SK-N-SH (cell line): Measurements from ENCODE around the gene AHCTF1. TPM values are rescaled to one million over a fixed set of nuclear protein-coding genes. Genes with fewer than 3 reads are reported as not detected.

Experiments used
- CTCF ChIA-PET: fragments of 300-600, 350-600 bp; formaldehyde crosslinking; extraction: SDS; loops from one replicate; lab custom pipeline; 2021; lab: Yijun Ruan, JAX
- POLR2A ChIA-PET: fragments of 350-600 bp; sonication (Branson Sonifier 250); formaldehyde crosslinking; extraction: SDS; loops from one replicate; lab custom pipeline; 2020; ENCODE audit warnings: antibody characterized with exemption, inconsistent platforms; lab: Yijun Ruan, JAX
- DNase-seq: peaks from one replicate; pipeline ENCODE4 v3.0.0; 2012
- H2AFZ ChIP-seq: fragments of 200-600 bp; sonication (generic); 2 replicates; pipeline ENCODE4 v1.8.1; 2016; ENCODE audit warnings: antibody characterized with exemption, mild to moderate bottlenecking, low read depth
- H3F3A ChIP-seq: fragments of 200-600 bp; sonication (generic); replicated peaks from 2 replicates; pipeline ENCODE3; 2016; ENCODE audit warnings: antibody characterized with exemption, mild to moderate bottlenecking; ENCODE audit not compliant: insufficient read depth
- H3K27ac ChIP-seq, 2 experiments: fragments of 200-500 bp in 1 of 2; fragments of 200-600 bp in 1 of 2; sonication (Bioruptor generic) in 1 of 2; sonication (generic), shearing (Covaris generic) in 1 of 2; 2 replicates each; pipeline versions ENCODE4 v1.5.1 to v1.6.1; 2014 to 2016; ENCODE audit warnings: low read depth in 2 of 2, inconsistent platforms in 1 of 2, low read length in 1 of 2, mild to moderate bottlenecking in 1 of 2, mixed read lengths in 1 of 2
- H3K27me3 ChIP-seq: fragments of 200-600 bp; sonication (generic), shearing (Covaris generic); 2 replicates; pipeline ENCODE4 v1.6.1; 2016; ENCODE audit warnings: mixed run types; ENCODE audit not compliant: insufficient read depth
- H3K36me3 ChIP-seq, 2 experiments: fragments of 200-500 bp in 1 of 2; fragments of 200-600 bp in 1 of 2; sonication (Bioruptor generic) in 1 of 2; sonication (generic) in 1 of 2; replicated peaks in 1 of 2; 2 replicates each; pipeline versions ENCODE3 to v1.5.1; 2014 to 2016; ENCODE audit warnings: low read length in 1 of 2, mild to moderate bottlenecking in 1 of 2; ENCODE audit not compliant: insufficient read depth in 2 of 2, control insufficient read depth in 1 of 2
- H3K4me1 ChIP-seq, 2 experiments: fragments of 200-500 bp in 1 of 2; fragments of 200-600 bp in 1 of 2; sonication (Bioruptor generic) in 1 of 2; sonication (generic), shearing (Covaris generic) in 1 of 2; 2 replicates each; pipeline versions ENCODE4 v1.5.1 to v1.6.1; 2014 to 2016; ENCODE audit warnings: low read depth in 1 of 2, low read length in 1 of 2, mixed run types in 1 of 2; ENCODE audit not compliant: insufficient read depth in 2 of 2, control insufficient read depth in 1 of 2
- H3K4me2 ChIP-seq: fragments of 200-600 bp; sonication (generic), shearing (Covaris generic); 2 replicates; pipeline ENCODE4 v1.6.1; 2017; ENCODE audit warnings: mixed run types
- H3K4me3 ChIP-seq, 2 experiments: fragments of 200-500 bp in 1 of 2; fragments of 200-600 bp in 1 of 2; sonication (Bioruptor generic) in 1 of 2; sonication (generic), shearing (Covaris generic) in 1 of 2; 2 replicates each; pipeline versions ENCODE4 v1.5.1 to v1.8.1; 2014 to 2016; ENCODE audit warnings: low read depth in 2 of 2, inconsistent platforms in 1 of 2, low read length in 1 of 2, mild to moderate bottlenecking in 1 of 2, mixed read lengths in 1 of 2, moderate library complexity in 1 of 2
- H3K79me2 ChIP-seq: fragments of 200-600 bp; sonication (generic); 2 replicates; pipeline ENCODE4 v1.8.1; 2017; ENCODE audit warnings: mild to moderate bottlenecking; ENCODE audit not compliant: insufficient read depth
- H3K9ac ChIP-seq: fragments of 200-600 bp; sonication (generic); 2 replicates; pipeline ENCODE4 v1.6.1; 2017; ENCODE audit warnings: mixed run types
- H3K9me2 ChIP-seq: fragments of 200-600 bp; sonication (generic); 2 replicates; pipeline ENCODE4 v1.6.1; 2017; ENCODE audit warnings: mixed run types
- H3K9me3 ChIP-seq: fragments of 200-600 bp; sonication (generic); 2 replicates; pipeline ENCODE4 v1.6.1; 2017; ENCODE audit warnings: mixed run types, mild to moderate bottlenecking, moderate library complexity
- H4K20me1 ChIP-seq: fragments of 200-600 bp; sonication (generic); 2 replicates; pipeline ENCODE4 v1.6.1; 2017; ENCODE audit warnings: mild to moderate bottlenecking, mixed run types; ENCODE audit not compliant: insufficient read depth
- CHD2 ChIP-seq: fragments of 150-350 bp; IDR thresholded peaks from 2 replicates; pipeline ENCODE4 v1.6.1; 2018; ENCODE audit warnings: low read length; ENCODE audit not compliant: partially characterized antibody
- EP300 ChIP-seq, 2 experiments: IDR thresholded peaks; 2 replicates each; pipeline versions ENCODE4 v1.4.0 to v1.6.1; 2012; ENCODE audit warnings: borderline replicate concordance in 1 of 2, low read depth in 1 of 2, low read length in 1 of 2
- EZH2phosphoT487 ChIP-seq: fragments of 200-600 bp; sonication (generic); IDR thresholded peaks from 2 replicates; pipeline ENCODE4 v1.6.1; 2017; ENCODE audit warnings: low read depth, mixed run types, mild to moderate bottlenecking, antibody characterized with exemption, moderate library complexity, borderline replicate concordance
- GABPA ChIP-seq: IDR thresholded peaks from 2 replicates; pipeline ENCODE4 v1.4.0; 2012; ENCODE audit warnings: low read depth, mild to moderate bottlenecking
- GATA2 ChIP-seq: sonication (generic); formaldehyde crosslinking; IDR thresholded peaks from 2 replicates; pipeline ENCODE4 v1.5.0; 2020; ENCODE audit warnings: mild to moderate bottlenecking, missing genetic modification reagents
- JUND ChIP-seq: IDR thresholded peaks from 2 replicates; pipeline ENCODE4 v1.4.0; 2012
- MEF2A ChIP-seq: IDR thresholded peaks from 2 replicates; pipeline ENCODE4 v1.4.0; 2012; ENCODE audit warnings: low read depth, borderline replicate concordance
- NRF1 ChIP-seq: IDR thresholded peaks from 2 replicates; pipeline ENCODE4 v1.6.1; 2012; ENCODE audit warnings: low read depth, mild to moderate bottlenecking, low read length
- POLR2AphosphoS5 ChIP-seq: IDR thresholded peaks from 2 replicates; pipeline ENCODE4 v1.6.1; 2012; ENCODE audit warnings: low read depth, low read length
- RFX5 ChIP-seq: IDR thresholded peaks from 2 replicates; pipeline ENCODE4 v1.6.1; 2012; ENCODE audit warnings: mild to moderate bottlenecking, improper control_type of control experiment, low read length
- SIN3A ChIP-seq: IDR thresholded peaks from 2 replicates; pipeline ENCODE4 v1.6.1; 2012; ENCODE audit warnings: low read depth, mild to moderate bottlenecking, low read length, moderate library complexity, borderline replicate concordance
- SMC3 ChIP-seq: IDR thresholded peaks from 2 replicates; pipeline ENCODE4 v1.6.1; 2012; ENCODE audit warnings: low read depth, low read length, improper control_type of control experiment
- TCF12 ChIP-seq: IDR thresholded peaks from 2 replicates; pipeline ENCODE4 v1.4.0; 2012
- TEAD4 ChIP-seq: IDR thresholded peaks from 2 replicates; pipeline ENCODE4 v1.4.0; 2012; ENCODE audit warnings: mild to moderate bottlenecking, borderline replicate concordance; ENCODE audit not compliant: insufficient read depth
- USF1 ChIP-seq: IDR thresholded peaks from 2 replicates; pipeline ENCODE4 v1.4.0; 2012; ENCODE audit warnings: low read depth, borderline replicate concordance
- WGBS: methylation state at CpG from one replicate; pipeline ENCODE4 v1.1.6; 2017; ENCODE audit warnings: low lambda C conversion rate; 5-methylcytosine and 5-hydroxymethylcytosine counted together
- polyA plus RNA-seq, 3 experiments: library from polyadenylated mRNA; depleted of rRNA; stranded (reverse); fragments of >200 nt; gene quantifications; 2 replicates each; pipeline ENCODE4 v1.2.3, GENCODE V29; 2012
- TF ChIP-seq, protein P1 (sequence below): fragments of 150-350 bp; IDR thresholded peaks from 2 replicates; pipeline ENCODE4 v1.6.1; 2016; ENCODE audit warnings: mild to moderate bottlenecking, low read depth, low read length
- TF ChIP-seq, protein P2 (sequence below): IDR thresholded peaks from 2 replicates; pipeline ENCODE4 v1.4.0; 2012; ENCODE audit warnings: low read depth
- TF ChIP-seq, protein P3 (sequence below): IDR thresholded peaks from 2 replicates; pipeline ENCODE4 v1.6.1; 2012; ENCODE audit warnings: mild to moderate bottlenecking, low read depth, low read length, moderate library complexity
- TF ChIP-seq, protein P4 (sequence below): fragments of 200-600 bp; sonication (generic); IDR thresholded peaks from 2 replicates; pipeline ENCODE4 v1.6.1; 2017; ENCODE audit warnings: antibody characterized with exemption, mild to moderate bottlenecking, moderate library complexity

Gene AHCTF1
- polyA plus RNA-seq, 1 of the 3 experiments (the other 2 are of a cell fraction), result 8.5 TPM

DNA sequence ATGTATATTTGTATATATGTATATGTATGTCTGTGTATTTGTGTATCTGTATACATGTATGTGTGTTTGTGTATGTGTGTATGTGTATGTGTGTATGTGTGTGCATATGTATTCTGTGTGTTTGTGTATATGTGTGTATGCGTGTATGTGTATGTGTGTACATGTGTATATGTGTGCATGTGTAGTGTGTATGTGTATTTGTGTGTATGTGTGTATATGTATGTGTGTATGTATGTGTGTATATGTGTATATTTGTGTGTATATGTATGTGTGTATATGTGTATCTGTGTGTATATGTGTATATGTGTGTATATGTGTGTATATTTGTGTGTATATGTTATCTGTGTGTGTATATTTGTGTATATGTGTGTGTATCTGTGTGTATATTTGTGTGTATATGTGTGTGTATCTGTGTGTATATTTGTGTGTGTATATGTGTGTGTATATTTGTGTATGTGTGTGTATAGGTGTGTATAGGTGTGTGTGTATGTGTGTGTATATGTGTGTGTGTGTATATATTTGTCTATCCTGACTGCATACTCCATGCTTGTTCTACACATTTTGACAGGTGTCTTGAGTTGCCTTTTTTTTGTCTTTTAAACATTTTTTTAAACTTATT, 106.1 kb downstream of the AHCTF1 start:
- CTCF ChIA-PET, result no interaction called here
- DNase-seq, result no peak
- Histone ChIP-seq H3K4me2 (no peak overlapping the region), H2AFZ (no peak overlapping the region), H3K4me3 (no peak overlapping the region), H3K27ac (no peak overlapping the region), H3K36me3 (no peaks in the 10 kb centered on the region), H3K9me2 (no peaks in the 10 kb centered on the region), H3K27me3 (0 out of 2 replicates have a peak, but pooled peaks cover 5% of the 10 kb centered on the region), H4K20me1 (no peaks in the 10 kb centered on the region), H3K9me3 (no peaks in the 10 kb centered on the region), H3K9ac (no peak overlapping the region), H3K79me2 (no peaks in the 10 kb centered on the region), H3K4me1 (no peaks in the 10 kb centered on the region), H3F3A (no peaks in the 10 kb centered on the region)
- POLR2A ChIA-PET, result no interaction called here
- TF ChIP-seq GATA2, result no peak
- TF ChIP-seq, protein P1, sequence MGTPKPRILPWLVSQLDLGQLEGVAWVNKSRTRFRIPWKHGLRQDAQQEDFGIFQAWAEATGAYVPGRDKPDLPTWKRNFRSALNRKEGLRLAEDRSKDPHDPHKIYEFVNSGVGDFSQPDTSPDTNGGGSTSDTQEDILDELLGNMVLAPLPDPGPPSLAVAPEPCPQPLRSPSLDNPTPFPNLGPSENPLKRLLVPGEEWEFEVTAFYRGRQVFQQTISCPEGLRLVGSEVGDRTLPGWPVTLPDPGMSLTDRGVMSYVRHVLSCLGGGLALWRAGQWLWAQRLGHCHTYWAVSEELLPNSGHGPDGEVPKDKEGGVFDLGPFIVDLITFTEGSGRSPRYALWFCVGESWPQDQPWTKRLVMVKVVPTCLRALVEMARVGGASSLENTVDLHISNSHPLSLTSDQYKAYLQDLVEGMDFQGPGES, result no peak
- WGBS, result 85% methylated on average over 1 of the region's 1 CpG

- WGBS, result 96% methylated on average over 2 of the region's 2 CpGs
- Histone ChIP-seq H3K4me3 (no peak overlapping the region), H3K79me2 (no peaks in the 10 kb centered on the region), H2AFZ (no peak overlapping the region), H4K20me1 (no peaks in the 10 kb centered on the region), H3K27me3 (0 out of 2 replicates have a peak, but pooled peaks cover 5% of the 10 kb centered on the region), H3K9me3 (no peaks in the 10 kb centered on the region), H3K27ac (no peak overlapping the region), H3K9me2 (no peaks in the 10 kb centered on the region), H3K36me3 (no peaks in the 10 kb centered on the region), H3K9ac (no peak overlapping the region), H3F3A (no peaks in the 10 kb centered on the region), H3K4me2 (no peak overlapping the region), H3K4me1 (no peaks in the 10 kb centered on the region)
- DNase-seq, result no peak
- TF ChIP-seq, protein P2, sequence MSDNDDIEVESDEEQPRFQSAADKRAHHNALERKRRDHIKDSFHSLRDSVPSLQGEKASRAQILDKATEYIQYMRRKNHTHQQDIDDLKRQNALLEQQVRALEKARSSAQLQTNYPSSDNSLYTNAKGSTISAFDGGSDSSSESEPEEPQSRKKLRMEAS, result no peak
- TF ChIP-seq TEAD4 (no peak), JUND (no peak), GABPA (no peak), SIN3A (no peak), CHD2 (no peak), TCF12 (no peak), NRF1 (no peak), USF1 (no peak), EP300 (IDR thresholded peaks at IDR 0.05; ENCODE audit: borderline replicate concordance in 1 of 2, low read depth in 1 of 2, low read length in 1 of 2) (no peak), MEF2A (no peak), GATA2 (no peak), SMC3 (no peak), EZH2phosphoT487 (no peak), RFX5 (no peak), POLR2AphosphoS5 (no peak)
- TF ChIP-seq, protein P3, sequence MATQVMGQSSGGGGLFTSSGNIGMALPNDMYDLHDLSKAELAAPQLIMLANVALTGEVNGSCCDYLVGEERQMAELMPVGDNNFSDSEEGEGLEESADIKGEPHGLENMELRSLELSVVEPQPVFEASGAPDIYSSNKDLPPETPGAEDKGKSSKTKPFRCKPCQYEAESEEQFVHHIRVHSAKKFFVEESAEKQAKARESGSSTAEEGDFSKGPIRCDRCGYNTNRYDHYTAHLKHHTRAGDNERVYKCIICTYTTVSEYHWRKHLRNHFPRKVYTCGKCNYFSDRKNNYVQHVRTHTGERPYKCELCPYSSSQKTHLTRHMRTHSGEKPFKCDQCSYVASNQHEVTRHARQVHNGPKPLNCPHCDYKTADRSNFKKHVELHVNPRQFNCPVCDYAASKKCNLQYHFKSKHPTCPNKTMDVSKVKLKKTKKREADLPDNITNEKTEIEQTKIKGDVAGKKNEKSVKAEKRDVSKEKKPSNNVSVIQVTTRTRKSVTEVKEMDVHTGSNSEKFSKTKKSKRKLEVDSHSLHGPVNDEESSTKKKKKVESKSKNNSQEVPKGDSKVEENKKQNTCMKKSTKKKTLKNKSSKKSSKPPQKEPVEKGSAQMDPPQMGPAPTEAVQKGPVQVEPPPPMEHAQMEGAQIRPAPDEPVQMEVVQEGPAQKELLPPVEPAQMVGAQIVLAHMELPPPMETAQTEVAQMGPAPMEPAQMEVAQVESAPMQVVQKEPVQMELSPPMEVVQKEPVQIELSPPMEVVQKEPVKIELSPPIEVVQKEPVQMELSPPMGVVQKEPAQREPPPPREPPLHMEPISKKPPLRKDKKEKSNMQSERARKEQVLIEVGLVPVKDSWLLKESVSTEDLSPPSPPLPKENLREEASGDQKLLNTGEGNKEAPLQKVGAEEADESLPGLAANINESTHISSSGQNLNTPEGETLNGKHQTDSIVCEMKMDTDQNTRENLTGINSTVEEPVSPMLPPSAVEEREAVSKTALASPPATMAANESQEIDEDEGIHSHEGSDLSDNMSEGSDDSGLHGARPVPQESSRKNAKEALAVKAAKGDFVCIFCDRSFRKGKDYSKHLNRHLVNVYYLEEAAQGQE, result no peak
- TF ChIP-seq, protein P4, sequence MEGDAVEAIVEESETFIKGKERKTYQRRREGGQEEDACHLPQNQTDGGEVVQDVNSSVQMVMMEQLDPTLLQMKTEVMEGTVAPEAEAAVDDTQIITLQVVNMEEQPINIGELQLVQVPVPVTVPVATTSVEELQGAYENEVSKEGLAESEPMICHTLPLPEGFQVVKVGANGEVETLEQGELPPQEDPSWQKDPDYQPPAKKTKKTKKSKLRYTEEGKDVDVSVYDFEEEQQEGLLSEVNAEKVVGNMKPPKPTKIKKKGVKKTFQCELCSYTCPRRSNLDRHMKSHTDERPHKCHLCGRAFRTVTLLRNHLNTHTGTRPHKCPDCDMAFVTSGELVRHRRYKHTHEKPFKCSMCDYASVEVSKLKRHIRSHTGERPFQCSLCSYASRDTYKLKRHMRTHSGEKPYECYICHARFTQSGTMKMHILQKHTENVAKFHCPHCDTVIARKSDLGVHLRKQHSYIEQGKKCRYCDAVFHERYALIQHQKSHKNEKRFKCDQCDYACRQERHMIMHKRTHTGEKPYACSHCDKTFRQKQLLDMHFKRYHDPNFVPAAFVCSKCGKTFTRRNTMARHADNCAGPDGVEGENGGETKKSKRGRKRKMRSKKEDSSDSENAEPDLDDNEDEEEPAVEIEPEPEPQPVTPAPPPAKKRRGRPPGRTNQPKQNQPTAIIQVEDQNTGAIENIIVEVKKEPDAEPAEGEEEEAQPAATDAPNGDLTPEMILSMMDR, result no peak
- CTCF ChIA-PET, result interaction anchor here (0.6 kb wide), 1 partner anchor 1419 kb away, joined by 3 read pairs; no protein-coding TSS in a partner anchor
- POLR2A ChIA-PET, result no interaction called here
Measured at GRCh38 chr1:246824541-246824940, 107.2 kb downstream of the AHCTF1 start.
